Pancreas (tissue), 10 donors: ENCODE measurements around the gene ERBB4. TPM values are rescaled to one million over a fixed set of nuclear protein-coding genes. Genes with fewer than 3 reads are reported as not detected.

ENCODE experiments used
- ATAC-seq, 4 donors: fragments of 200-7000 bp; cut with Tn5 transposase; one replicate each; pipeline versions ENCODE4 v1.8.0 to v1.9.1; 2020; ENCODE audit warnings: mild to moderate bottlenecking in 4 of 4, moderate library complexity in 4 of 4
- DNase-seq, 6 donors: peaks; one replicate each; pipeline ENCODE4 v3.0.0-alpha.2; 2020
- FAIRE-seq: peaks from 2 replicates; lab custom pipeline; 2012; peaks lifted over from hg19 to GRCh38; lab: Jason Lieb, UNC
- H3K27ac ChIP-seq, 4 donors: fragments of 200-600 bp; sonication (generic); 1 replicate in 3 of 4; 2 replicates in 1 of 4; pipeline versions ENCODE4 v1.5.0 to v1.8.0; 2020
- H3K27me3 ChIP-seq, 4 donors: fragments of 200-600 bp; one replicate each; pipeline ENCODE4 v1.8.0; 2021
- H3K36me3 ChIP-seq, 3 donors: fragments of 200-600 bp; sonication (generic) in 1 of 3; one replicate each; pipeline versions ENCODE4 v1.5.0 to v1.8.0; 2020 to 2021
- H3K4me1 ChIP-seq, 3 donors: fragments of 200-600 bp; one replicate each; pipeline ENCODE4 v1.8.0; 2021
- H3K4me3 ChIP-seq, 4 donors: fragments of 200-600 bp; sonication (generic) in 2 of 4; one replicate each; pipeline versions ENCODE4 v1.5.0 to v1.8.0; 2020 to 2021
- H3K9me3 ChIP-seq, 4 donors: fragments of 200-600 bp; one replicate each; pipeline ENCODE4 v1.8.0; 2021
- WGBS, 2 donors: extraction: QIAGEN DNeasy Blood & Tissue Kit; methylation state at CpG; one replicate each; pipeline ENCODE4 v1.1.7; 2013; 5-methylcytosine and 5-hydroxymethylcytosine counted together
- intact Hi-C, 3 donors: fragments of 100-400 bp; cut with DNase I; formaldehyde crosslinking; loops; one replicate each; pipeline versions ENCODE4 v1.11.1 to v1.14.2; 2022
- polyA plus RNA-seq, 2 donors: library from polyadenylated mRNA; stranded (reverse); fragments of 200-250 nt; gene quantifications; one replicate each; pipeline ENCODE4 v1.2.3, GENCODE V29; 2013
- total RNA-seq, 6 donors: library from RNA; stranded (reverse); fragmentation: NEBNext Ultra II Directional in 4 of 6; extraction: Animal tissue kit (Norgen Biotek cat#: 25700) in 4 of 6; gene quantifications; one replicate each; pipeline versions ENCODE4 v1.2.1 to v1.2.4, GENCODE V29; 2021 to 2023
- TF ChIP-seq, protein P1 (sequence below), 4 donors: fragments of 200-600 bp; sonication (generic) in 3 of 4; IDR thresholded peaks; one replicate each; pipeline versions ENCODE4 v1.5.0 to v1.8.0; 2021; ENCODE audit warnings: antibody characterized with exemption in 4 of 4
- donor health status: healthy with polysubstance abuse.
- donor health status: DM: no; HTN: no; CAD: no; lungs with moderate emphysema.
- donor health status: DM: no; HTN: no; CAD: no.
- donor health status: control.
- donor health status: control.
- donor health status: Bipolar disorder and iron deficiency.
- donor health status: DM: yes; HTN: yes; CAD: no.
- donor health status: DM: no; HTN: no; CAD: no.
- donor health status: DM: no; HTN: no; CAD: no.
- donor health status: DM: yes; HTN: yes; CAD: no.

ERBB4 gene
- total and polyA plus RNA-seq, 8 donors: 0.30 to 5.0 (median 3.3) TPM

- no peak for ATAC-seq
- Histone ChIP-seq H3K36me3 (no peaks in the 10 kb centered on the region), H3K27ac (no peak overlapping the region), H3K27me3 (no peaks in the 10 kb centered on the region), H3K4me1 (no peaks in the 10 kb centered on the region), H3K9me3 (no peaks in the 10 kb centered on the region), H3K4me3 (no peak overlapping the region)
- intact Hi-C loops: no loop called here
- TF ChIP-seq, protein P1, sequence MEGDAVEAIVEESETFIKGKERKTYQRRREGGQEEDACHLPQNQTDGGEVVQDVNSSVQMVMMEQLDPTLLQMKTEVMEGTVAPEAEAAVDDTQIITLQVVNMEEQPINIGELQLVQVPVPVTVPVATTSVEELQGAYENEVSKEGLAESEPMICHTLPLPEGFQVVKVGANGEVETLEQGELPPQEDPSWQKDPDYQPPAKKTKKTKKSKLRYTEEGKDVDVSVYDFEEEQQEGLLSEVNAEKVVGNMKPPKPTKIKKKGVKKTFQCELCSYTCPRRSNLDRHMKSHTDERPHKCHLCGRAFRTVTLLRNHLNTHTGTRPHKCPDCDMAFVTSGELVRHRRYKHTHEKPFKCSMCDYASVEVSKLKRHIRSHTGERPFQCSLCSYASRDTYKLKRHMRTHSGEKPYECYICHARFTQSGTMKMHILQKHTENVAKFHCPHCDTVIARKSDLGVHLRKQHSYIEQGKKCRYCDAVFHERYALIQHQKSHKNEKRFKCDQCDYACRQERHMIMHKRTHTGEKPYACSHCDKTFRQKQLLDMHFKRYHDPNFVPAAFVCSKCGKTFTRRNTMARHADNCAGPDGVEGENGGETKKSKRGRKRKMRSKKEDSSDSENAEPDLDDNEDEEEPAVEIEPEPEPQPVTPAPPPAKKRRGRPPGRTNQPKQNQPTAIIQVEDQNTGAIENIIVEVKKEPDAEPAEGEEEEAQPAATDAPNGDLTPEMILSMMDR (IDR thresholded peaks at IDR 0.05): no peak
- FAIRE-seq: no peak
- DNase-seq: no peak
These were observed 692.6 kb downstream of the ERBB4 start for GRCh38 chr2:211846036-211846400.

GRCh38 chr2:211845338-211846035, 693.1 kb downstream of the ERBB4 start:
- no peak for FAIRE-seq

GRCh38 chr2:211837706-211838105, 700.9 kb downstream of the ERBB4 start:
- ATAC-seq (no peak), DNase-seq (no peak), FAIRE-seq (no peak)
- 82 to 84% methylated on average over 2 of the region's 2 CpGs for WGBS, 2 donors
- TF ChIP-seq, protein P1 (IDR thresholded peaks at IDR 0.05): no peak
- Histone ChIP-seq H3K27ac (no peak overlapping the region), H3K36me3 (no peaks in the 10 kb centered on the region), H3K4me3 (no peak overlapping the region), H3K9me3 (no peaks in the 10 kb centered on the region), H3K27me3 (no peaks in the 10 kb centered on the region), H3K4me1 (no peaks in the 10 kb centered on the region)
- intact Hi-C loops: no loop called here

More at GRCh38 chr2:211845338-211846035, 693.1 kb downstream of the ERBB4 start:
- no peak overlapping the region for H3K27ac ChIP-seq
- no peaks in the 10 kb centered on the region for H3K9me3 ChIP-seq
- TF ChIP-seq, protein P1 (IDR thresholded peaks at IDR 0.05): no peak
- H3K27me3 ChIP-seq: no peaks in the 10 kb centered on the region
- DNase-seq (no peak), ATAC-seq (no peak)
- no peak overlapping the region for H3K4me3 ChIP-seq
- H3K4me1 ChIP-seq: no peaks in the 10 kb centered on the region
- no peaks in the 10 kb centered on the region for H3K36me3 ChIP-seq
- WGBS, 2 donors: 68 to 81% methylated on average over 3 of the region's 3 CpGs
- intact Hi-C loops: no loop called here

DNA sequence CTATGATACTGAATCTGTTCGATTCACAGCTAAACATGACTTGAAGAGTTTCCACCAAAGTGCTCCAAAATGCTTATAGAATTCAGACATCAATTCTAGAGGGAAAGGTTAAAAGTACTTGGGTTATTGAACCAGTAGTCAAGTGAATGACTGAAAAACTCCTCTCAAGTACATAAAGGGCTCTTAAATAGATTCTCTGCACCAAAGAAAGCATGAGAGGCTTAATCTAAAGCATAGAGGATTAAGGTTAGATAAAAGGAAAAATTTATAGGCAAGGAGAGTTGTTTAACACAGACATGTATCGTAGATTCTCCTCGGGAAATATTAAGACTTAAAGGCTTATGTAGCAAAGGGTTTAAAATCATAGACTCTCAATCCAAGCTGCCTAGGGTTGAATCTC, 701.4 kb downstream of the ERBB4 start:
- FAIRE-seq (no peak), DNase-seq (no peak), ATAC-seq (no peak)
- intact Hi-C loops: no loop called here
- Histone ChIP-seq H3K4me1 (no peaks in the 10 kb centered on the region), H3K27me3 (no peaks in the 10 kb centered on the region), H3K9me3 (no peaks in the 10 kb centered on the region), H3K36me3 (no peaks in the 10 kb centered on the region), H3K27ac (no peak overlapping the region), H3K4me3 (no peak overlapping the region)
- 79 to 81% methylated on average over 3 of the region's 3 CpGs for WGBS, 2 donors
- TF ChIP-seq, protein P1 (IDR thresholded peaks at IDR 0.05): no peak

GRCh38 chr2:211836409-211836808, 702.2 kb downstream of the ERBB4 start:
- Histone ChIP-seq H3K27ac (no peak overlapping the region), H3K9me3 (no peaks in the 10 kb centered on the region), H3K4me3 (no peak overlapping the region), H3K27me3 (no peaks in the 10 kb centered on the region), H3K4me1 (no peaks in the 10 kb centered on the region), H3K36me3 (no peaks in the 10 kb centered on the region)
- no peak for DNase-seq
- intact Hi-C loops: no loop called here
- ATAC-seq: no peak
- no peak for FAIRE-seq
- TF ChIP-seq, protein P1 (IDR thresholded peaks at IDR 0.05): no peak
- 50 to 52% methylated on average over 3 of the region's 3 CpGs for WGBS, 2 donors
